Measurements from ENCODE around the gene MIR17HG.

MIR17HG gene

GRCh38 chr13:91347202-91347995 lies at the start of gene MIR17HG:
TSS of gene MIR17HG (plus strand) at chr13:91347687.
- in situ Hi-C loops (cut with HindIII; ENCODE audit: low pct_unique_long_range_greater_than_20kb, low sequenced_read_pairs), result no loop called here
- DNase-seq (ENCODE audit: low read depth in 1 of 2, low spot score in 1 of 2), result peak; percentile 74 to 91

GRCh38 chr13:91298060-91298459 lies 49.4 kb upstream of the MIR17HG start:
- DNase-seq (ENCODE audit: low read depth in 1 of 2, low spot score in 1 of 2), result no peak
- in situ Hi-C loops (cut with HindIII; ENCODE audit: low pct_unique_long_range_greater_than_20kb, low sequenced_read_pairs), result no loop called here
- no peak for TF ChIP-seq JUND (IDR thresholded peaks at IDR 0.05; ENCODE audit: low read depth)

More at GRCh38 chr13:91347202-91347995, at the start of gene MIR17HG:
- TF ChIP-seq JUND (IDR thresholded peaks at IDR 0.05; ENCODE audit: low read depth), result no peak

DNA sequence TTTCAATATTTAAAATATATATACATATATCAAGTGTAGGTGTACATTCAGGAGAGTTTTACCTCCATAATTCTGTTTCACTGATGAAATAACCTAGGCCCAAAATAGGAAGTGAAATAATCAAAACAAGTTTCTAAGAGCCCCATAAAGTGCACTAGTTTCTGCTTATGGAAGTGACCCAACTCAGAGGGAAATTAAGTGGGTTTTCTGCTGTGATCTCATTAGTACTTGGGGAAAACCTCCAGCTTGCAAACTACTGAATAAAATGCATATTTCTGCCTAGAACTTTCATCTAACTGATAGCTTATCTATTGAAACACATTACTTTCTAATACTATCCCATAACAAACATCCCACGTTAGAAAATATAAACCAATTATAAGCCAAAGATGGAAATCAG lies 45.4 kb upstream of the MIR17HG start:
- DNase-seq (ENCODE audit: low read depth in 1 of 2, low spot score in 1 of 2), result no peak
- no peak for TF ChIP-seq JUND (IDR thresholded peaks at IDR 0.05; ENCODE audit: low read depth)
- in situ Hi-C loops (cut with HindIII; ENCODE audit: low pct_unique_long_range_greater_than_20kb, low sequenced_read_pairs), result no loop called here

GRCh38 chr13:91303031-91303430 lies 44.5 kb upstream of the MIR17HG start:
- no peak for DNase-seq (ENCODE audit: low read depth in 1 of 2, low spot score in 1 of 2)
- no peak for TF ChIP-seq JUND (IDR thresholded peaks at IDR 0.05; ENCODE audit: low read depth)
- in situ Hi-C loops (cut with HindIII; ENCODE audit: low pct_unique_long_range_greater_than_20kb, low sequenced_read_pairs), result no loop called here

GRCh38 chr13:91304741-91305140 lies 42.7 kb upstream of the MIR17HG start:
- TF ChIP-seq JUND (IDR thresholded peaks at IDR 0.05; ENCODE audit: low read depth), result no peak
- DNase-seq (ENCODE audit: low read depth in 1 of 2, low spot score in 1 of 2), result no peak
- in situ Hi-C loops (cut with HindIII; ENCODE audit: low pct_unique_long_range_greater_than_20kb, low sequenced_read_pairs), result no loop called here

- TF ChIP-seq JUND (IDR thresholded peaks at IDR 0.05; ENCODE audit: low read depth), result no peak
- no peak for DNase-seq (ENCODE audit: low read depth in 1 of 2, low spot score in 1 of 2)
- in situ Hi-C loops (cut with HindIII; ENCODE audit: low pct_unique_long_range_greater_than_20kb, low sequenced_read_pairs), result no loop called here
These were observed 41.8 kb upstream of the MIR17HG start for GRCh38 chr13:91305652-91306051.

GRCh38 chr13:91307887-91308286 lies 39.6 kb upstream of the MIR17HG start:
- DNase-seq (ENCODE audit: low read depth in 1 of 2, low spot score in 1 of 2), result no peak
- no peak for TF ChIP-seq JUND (IDR thresholded peaks at IDR 0.05; ENCODE audit: low read depth)
- in situ Hi-C loops (cut with HindIII; ENCODE audit: low pct_unique_long_range_greater_than_20kb, low sequenced_read_pairs), result no loop called here

GRCh38 chr13:91308299-91308698 lies 39.2 kb upstream of the MIR17HG start:
- DNase-seq (ENCODE audit: low read depth in 1 of 2, low spot score in 1 of 2), result no peak
- TF ChIP-seq JUND (IDR thresholded peaks at IDR 0.05; ENCODE audit: low read depth), result no peak
- in situ Hi-C loops (cut with HindIII; ENCODE audit: low pct_unique_long_range_greater_than_20kb, low sequenced_read_pairs), result no loop called here

GRCh38 chr13:91311491-91311890 lies 36.0 kb upstream of the MIR17HG start:
- in situ Hi-C loops (cut with HindIII; ENCODE audit: low pct_unique_long_range_greater_than_20kb, low sequenced_read_pairs), result no loop called here
- no peak for TF ChIP-seq JUND (IDR thresholded peaks at IDR 0.05; ENCODE audit: low read depth)
- no peak for DNase-seq (ENCODE audit: low read depth in 1 of 2, low spot score in 1 of 2)

DNA sequence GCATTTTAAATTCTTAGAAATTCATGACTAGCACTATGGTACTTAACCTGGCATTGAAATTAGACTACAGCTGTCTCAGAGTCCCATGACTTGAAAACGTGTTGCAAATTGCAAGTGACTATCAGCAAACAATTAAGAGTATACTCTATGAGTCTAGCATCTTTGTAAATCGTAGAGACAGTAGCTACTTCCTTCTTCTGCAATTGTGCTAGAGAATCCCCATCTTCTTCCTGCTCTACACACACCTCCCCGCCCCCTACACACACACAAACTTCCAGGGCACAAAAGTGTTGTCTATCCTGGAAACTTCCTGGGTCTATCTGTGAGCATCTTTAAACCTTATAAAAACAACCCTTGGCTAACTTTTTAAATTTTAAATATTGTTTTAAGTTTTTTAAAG lies 35.2 kb upstream of the MIR17HG start:
- in situ Hi-C loops (cut with HindIII; ENCODE audit: low pct_unique_long_range_greater_than_20kb, low sequenced_read_pairs), result no loop called here
- TF ChIP-seq JUND (IDR thresholded peaks at IDR 0.05; ENCODE audit: low read depth), result no peak
- DNase-seq (ENCODE audit: low read depth in 1 of 2, low spot score in 1 of 2), result no peak

GRCh38 chr13:91313103-91313502 lies 34.4 kb upstream of the MIR17HG start:
- in situ Hi-C loops (cut with HindIII; ENCODE audit: low pct_unique_long_range_greater_than_20kb, low sequenced_read_pairs), result no loop called here
- peak in 1 of 2 experiments; percentile 42 for DNase-seq (ENCODE audit: low read depth in 1 of 2, low spot score in 1 of 2)
- no peak for TF ChIP-seq JUND (IDR thresholded peaks at IDR 0.05; ENCODE audit: low read depth)

DNA sequence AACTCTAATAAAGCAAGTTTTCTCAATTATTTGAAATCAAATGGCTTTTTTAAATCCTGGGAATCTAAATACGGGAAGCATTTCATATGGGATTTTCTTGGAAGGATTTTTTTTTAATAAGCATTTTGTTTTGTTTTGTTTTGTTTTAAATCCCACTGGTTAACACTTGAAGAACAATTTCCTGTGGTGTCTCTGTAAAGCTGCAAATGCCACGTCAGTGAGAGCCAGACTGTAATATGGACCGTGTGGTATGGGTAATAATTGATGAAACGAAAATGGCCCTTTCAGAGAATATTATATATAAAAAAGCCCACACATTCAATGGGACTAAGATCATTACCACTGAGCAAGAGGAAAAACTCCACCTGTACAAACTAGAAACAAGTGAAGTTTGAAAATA lies 33.9 kb upstream of the MIR17HG start:
- in situ Hi-C loops (cut with HindIII; ENCODE audit: low pct_unique_long_range_greater_than_20kb, low sequenced_read_pairs), result no loop called here
- no peak for TF ChIP-seq JUND (IDR thresholded peaks at IDR 0.05; ENCODE audit: low read depth)
- no peak for DNase-seq (ENCODE audit: low read depth in 1 of 2, low spot score in 1 of 2)

DNA sequence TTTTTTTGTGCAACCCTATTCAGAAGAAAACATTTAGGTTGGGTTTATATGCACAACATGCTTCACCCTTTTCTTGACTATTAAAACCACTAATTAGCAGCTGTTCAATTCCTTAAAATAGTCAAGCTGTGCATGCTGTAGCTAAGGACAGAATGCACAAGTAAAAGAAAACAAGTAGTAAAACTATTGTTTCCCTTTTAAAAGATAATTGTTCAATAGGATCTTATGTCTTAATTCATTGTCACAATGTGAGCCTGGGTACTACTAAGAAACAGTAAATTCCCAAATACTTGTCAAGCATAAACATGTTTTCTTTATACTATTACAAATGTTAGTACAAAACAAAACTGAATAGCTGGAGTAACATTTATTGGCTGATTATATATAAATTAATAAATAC lies 32.6 kb upstream of the MIR17HG start:
- in situ Hi-C loops (cut with HindIII; ENCODE audit: low pct_unique_long_range_greater_than_20kb, low sequenced_read_pairs), result no loop called here
- no peak for TF ChIP-seq JUND (IDR thresholded peaks at IDR 0.05; ENCODE audit: low read depth)

DNA sequence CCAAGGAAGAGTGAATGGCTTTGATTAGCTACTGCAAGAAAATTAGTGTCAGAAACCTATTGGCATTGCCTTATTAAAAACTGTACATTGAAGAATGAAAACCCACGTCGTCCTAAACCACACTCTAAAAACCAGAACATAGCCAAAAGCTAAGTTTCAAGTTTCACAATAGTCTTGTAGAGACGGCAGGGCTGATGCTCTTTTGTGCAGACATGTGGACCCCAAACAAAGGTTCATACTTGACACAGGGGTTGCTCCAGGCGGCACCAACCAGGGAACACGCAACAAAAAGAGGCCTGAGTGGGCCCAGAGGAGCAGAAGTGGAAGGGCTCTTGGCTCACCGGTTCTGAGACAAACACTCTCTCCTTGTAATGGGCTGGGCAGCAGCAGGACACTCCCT lies 28.6 kb upstream of the MIR17HG start:
- no peak for TF ChIP-seq JUND (IDR thresholded peaks at IDR 0.05; ENCODE audit: low read depth)
- DNase-seq (ENCODE audit: low read depth in 1 of 2, low spot score in 1 of 2), result no peak
- in situ Hi-C loops (cut with HindIII; ENCODE audit: low pct_unique_long_range_greater_than_20kb, low sequenced_read_pairs), result no loop called here

More for the DNA sequence above, 32.6 kb upstream of the MIR17HG start:
- DNase-seq (ENCODE audit: low read depth in 1 of 2, low spot score in 1 of 2), result no peak

All from T47D (cell line).